MV-4-11 (cell line): ENCODE results near the gene FAM216A.
"Not testable (repeated sequence)": the region's sequence is repeated elsewhere in the genome, so short reads cannot be mapped to it uniquely, and the experiment has no call there.

Source experiments
- DNase-seq: peaks from one replicate; lab custom pipeline; 2025; lab: John Stamatoyannopoulos, UW

The FAM216A gene, protein sequence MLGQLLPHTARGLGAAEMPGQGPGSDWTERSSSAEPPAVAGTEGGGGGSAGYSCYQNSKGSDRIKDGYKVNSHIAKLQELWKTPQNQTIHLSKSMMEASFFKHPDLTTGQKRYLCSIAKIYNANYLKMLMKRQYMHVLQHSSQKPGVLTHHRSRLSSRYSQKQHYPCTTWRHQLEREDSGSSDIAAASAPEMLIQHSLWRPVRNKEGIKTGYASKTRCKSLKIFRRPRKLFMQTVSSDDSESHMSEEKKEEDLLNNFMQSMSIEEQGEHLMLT

DNA sequence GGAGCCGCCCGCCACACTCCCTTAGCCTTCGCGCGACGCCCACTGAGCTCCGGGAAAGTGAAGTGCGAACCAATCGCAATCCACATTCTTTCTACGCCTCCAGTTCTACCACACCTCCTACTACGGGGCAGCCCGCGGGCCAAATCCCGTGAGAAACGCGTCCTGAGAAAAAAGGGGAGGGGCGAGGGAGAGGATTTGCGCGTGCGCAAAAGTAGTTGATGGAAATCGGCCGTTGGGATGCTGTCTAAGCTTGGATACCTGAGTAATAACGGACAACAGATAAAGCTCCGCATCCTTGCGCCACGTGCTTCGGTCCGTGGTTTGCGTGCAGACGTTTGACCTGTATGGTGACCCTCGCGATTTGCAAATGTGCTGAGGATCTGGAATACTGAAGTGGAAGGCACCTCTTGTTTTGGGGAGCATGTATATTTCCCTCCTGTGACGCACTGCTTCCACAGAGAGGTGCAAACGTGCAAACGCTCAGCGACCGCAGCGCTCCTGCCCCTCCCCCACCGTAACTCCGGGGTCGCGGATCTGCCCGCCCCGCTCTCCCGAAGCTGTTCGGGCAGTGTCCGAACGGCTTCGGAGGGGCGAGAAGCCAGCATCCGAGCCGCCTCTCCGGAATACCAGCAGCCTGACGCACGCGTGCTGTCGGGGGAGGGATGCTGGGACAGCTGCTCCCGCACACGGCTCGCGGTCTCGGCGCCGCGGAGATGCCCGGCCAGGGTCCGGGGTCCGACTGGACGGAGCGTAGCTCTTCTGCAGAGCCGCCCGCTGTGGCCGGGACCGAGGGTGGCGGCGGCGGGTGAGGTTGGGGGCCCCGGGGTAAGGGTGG is at the start of gene FAM216A, which contains the start of gene GPN3:
Gene FAM216A (plus strand): TSS at position 632 of the 835 bp plus-strand sequence. CDS start 31 bp downstream, at position 663.
Gene GPN3 (minus strand): TSS at position 44 of the 835 bp plus-strand sequence. CDS start 54 bp downstream, outside the sequence.
- DNase-seq, result peak; percentile 97

DNA sequence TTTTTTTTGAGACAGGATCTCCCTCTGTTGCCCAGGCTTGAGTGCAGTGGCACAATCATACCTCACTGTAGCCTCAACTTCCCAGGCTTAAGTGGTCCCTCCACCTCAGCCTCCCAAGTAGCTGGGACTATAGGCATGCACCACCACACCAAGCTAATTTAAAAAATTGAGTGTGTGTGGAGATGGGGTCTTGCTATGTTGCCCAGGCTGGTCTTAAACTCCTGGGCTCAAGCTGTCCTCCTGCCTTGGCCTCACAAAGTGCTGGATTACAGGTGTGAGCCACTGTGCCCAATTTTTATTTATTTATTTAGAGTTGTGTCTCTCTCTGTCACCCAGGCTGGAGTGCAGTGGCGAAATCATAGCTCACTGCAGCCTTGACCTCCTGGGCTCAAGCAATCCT is 48.0 kb upstream of the FAM216A start:
- DNase-seq, result not testable (repeated sequence)

DNA sequence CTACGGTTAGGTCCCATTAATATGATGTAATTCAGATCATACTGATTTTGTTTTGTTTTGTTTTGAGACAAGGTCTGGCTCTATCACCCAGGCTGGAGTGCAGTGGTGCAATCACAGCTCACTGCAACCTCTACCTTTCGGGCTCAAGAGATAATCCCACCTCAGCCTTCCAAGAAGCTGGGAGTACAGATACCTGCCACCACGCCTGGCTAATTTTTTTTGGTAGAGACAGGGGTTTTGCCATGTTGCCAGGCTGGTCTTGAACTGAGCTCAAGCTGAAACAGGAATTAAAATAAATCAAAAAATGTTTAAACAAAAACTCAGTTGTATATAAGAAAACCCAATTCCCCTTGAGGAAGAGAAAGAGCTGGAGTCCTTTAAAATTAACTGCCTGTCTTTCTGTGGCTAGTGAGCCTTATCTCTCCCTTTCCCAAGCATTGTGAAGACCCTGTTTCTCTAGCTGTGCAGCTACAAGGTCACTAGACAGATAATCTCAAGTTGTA is 47.4 kb upstream of the FAM216A start:
- DNase-seq, result no peak

DNA sequence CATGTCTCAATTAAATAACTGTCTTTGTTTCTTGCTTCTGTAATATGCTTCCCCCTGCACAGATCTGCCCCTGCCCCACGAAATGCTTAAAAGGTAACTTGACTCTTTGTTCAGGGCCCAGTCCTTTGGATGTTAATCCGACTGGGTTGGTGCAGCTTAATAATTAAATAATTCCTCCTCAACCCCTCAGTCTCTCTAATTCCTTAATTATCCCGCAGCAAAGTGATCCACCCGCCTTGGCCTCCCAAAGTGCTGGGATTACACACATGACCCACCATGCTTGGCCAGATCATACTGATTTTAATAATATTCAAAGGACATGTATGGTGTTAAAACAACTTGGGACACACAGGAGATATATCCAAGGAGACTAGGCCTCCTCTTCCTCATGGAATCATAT is 46.9 kb upstream of the FAM216A start:
- DNase-seq, result no peak

DNA sequence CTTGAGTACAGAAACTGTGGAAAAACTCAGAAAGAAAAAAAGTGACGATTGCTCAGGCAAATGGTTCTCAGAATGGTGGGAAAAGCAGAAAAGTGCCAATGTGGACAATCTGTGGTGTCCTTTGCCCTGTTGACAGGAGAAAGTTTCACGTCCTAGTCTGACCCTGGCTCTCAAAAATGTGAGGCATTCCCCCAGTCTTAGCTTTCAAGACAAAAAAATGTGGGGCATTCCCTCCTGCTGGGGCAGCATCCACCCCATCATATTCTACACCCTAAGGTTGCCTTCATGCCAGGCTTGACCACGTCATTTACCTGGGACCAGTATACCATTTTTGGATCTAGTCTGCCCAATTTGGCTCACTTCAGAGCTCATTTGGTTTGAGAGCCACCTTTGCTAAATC is 44.4 kb upstream of the FAM216A start:
- DNase-seq, result no peak

DNA sequence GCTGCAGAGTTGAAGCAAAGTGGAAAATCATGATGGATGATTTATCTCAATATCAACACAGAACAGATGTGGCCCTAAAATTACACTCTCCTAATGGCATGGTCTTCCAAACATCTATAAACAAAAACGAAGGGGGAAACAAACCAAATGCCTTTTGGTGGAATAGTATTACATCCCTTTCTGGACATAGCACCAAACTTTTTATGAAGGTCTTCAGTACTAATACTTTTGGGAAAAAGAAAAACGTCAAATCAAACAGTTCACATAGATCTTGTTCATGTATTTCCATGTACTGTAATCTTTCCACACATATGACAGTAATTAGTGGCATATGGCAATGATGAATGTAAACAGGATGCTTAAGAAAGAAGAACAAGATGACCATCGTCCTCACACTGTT is 42.2 kb upstream of the FAM216A start:
- DNase-seq, result no peak

DNA sequence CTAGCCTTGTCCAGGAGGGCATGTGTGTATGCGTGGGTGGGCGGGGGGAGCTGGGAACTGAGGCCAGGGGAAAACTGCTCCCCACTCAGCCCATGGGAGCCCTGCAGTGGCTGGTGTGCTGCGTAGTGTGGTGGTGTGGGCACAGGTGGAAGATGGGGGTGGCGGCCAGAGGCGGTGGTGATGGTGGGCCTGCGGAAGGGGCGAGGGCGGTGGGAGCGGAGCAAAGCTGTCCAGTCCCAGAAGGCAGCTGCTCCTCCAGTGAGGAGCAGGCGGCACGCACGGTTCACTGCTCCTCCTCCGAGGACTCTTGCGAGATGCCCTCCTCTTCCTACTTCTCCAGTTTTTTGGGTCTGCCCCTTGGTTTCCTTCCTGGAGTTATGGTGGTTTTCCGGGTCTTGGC is 39.0 kb upstream of the FAM216A start:
- not testable (repeated sequence) for DNase-seq

DNA sequence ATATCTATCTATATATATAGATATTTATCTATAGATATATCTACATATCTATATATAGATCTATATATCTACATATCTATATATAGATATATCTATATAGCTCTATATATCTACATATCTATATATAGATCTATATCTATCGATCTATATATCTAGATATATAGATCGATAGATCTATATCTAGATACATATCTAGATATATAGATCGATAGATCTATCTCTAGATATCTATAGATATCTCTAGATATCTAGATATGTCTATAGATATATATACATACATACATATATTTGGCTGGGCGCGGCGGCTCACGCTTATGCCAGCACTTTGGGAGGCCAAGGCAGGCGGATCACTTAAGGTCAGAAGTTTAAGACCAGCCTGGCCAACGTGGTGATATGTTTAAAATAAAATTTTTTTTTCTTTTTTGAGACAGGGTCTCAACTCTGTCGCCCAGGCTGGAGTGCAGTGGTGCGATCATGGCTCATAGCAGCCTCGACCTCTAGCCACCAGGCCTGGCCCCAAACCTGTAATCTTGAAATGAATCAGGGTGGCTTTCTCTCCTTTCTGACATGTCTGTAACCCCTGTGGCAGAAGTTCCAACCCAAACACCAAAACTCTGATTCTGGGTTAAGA is 36.6 kb upstream of the FAM216A start:
- no peak for DNase-seq

DNA sequence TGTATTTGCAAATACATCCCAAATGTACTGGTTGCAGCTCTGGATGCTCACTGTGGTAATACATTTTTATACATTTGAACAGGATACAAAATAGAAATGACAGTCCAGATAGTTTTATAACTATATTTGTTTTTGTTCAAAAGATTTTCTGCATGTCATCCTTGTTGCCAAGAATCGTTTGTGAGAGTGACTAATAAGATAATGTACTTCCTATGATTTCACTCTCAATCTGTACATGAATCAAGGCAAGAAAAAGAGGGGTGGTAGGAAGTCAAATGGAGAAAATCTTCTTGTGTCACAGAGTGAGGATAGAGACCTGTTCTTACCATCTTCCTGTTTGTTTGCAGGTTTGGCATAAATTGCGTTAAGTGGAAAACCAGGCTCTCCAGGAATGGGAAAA is 32.4 kb upstream of the FAM216A start:
- DNase-seq, result no peak

DNA sequence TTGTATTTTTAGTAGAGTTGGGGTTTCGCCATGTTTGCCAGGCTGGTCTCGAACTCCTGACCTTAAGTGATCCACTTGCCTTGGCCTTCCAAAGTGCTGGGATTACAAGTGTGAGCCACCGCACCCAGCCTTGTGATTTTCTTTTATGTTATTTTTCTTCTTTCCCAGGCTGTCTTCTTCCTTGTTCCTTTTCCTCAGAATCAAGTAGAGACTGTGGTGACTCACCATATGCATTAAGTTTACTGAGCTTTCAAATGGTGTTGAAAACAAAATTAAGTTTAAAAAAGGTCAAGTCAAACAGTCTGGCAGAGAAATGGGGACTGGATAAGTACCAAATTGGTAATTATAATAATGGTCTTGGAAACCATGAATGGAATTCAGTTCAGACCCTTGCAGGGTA is 24.2 kb upstream of the FAM216A start:
- DNase-seq, result no peak

DNA sequence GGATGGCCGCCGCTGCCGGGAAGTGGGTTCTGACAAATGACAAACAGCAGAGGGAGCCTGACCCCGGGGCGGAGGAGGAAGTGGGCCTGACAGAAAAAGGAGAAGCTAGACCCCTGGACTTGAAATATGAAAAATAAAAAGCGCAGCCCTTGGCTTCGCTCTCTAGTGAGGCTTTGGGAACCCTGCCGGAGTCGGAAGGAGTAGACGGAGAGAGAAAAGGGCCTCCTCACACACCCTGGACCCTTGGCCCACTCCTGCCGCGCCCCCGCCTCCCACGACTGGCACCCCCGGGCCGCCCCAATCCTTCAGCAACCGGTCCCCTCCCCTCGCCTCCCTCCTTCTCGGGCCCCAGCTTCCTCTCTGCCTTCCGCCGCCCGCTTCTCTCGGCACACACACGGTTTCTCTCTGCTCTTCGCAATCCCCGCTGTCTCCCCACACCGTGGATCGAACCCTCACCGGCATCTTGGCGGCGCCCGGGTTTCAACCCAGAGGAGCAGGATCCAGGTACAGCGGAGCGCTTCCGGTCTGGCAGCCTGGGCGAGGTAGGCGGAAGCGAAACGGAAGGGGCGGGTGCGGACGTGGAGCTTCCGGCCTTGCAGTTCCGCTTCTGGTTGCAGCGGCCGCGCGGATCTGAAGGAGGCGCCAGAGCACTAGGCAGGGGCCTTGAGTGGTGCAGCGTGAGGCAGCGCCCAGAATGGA is 18.7 kb upstream of the FAM216A start, which contains the start of gene ARPC3:
Gene ARPC3 (minus strand): TSS at position 539 of the 699 bp plus-strand sequence. CDS start 77 bp downstream, at position 462.
- DNase-seq, result peak; percentile 94

DNA sequence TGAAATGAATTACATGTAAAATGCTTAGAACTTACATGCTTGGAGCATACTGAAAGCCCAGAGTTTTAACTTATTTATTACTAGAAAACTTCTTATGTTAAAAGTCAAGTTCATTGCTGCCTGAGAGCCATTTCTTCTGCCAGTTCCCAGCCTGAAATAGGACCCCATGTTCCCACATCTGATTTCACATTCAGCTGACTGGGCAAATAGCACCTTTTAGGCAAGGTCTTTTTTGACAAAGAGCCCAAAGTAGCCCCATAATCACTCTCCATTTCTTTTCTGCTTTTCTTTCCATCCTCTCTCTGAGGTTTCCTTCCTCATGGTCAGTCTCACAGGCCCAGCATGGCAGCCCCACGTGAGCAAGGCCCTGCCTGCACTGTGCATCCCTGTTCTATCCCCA is 17.4 kb upstream of the FAM216A start:
- no peak for DNase-seq

DNA sequence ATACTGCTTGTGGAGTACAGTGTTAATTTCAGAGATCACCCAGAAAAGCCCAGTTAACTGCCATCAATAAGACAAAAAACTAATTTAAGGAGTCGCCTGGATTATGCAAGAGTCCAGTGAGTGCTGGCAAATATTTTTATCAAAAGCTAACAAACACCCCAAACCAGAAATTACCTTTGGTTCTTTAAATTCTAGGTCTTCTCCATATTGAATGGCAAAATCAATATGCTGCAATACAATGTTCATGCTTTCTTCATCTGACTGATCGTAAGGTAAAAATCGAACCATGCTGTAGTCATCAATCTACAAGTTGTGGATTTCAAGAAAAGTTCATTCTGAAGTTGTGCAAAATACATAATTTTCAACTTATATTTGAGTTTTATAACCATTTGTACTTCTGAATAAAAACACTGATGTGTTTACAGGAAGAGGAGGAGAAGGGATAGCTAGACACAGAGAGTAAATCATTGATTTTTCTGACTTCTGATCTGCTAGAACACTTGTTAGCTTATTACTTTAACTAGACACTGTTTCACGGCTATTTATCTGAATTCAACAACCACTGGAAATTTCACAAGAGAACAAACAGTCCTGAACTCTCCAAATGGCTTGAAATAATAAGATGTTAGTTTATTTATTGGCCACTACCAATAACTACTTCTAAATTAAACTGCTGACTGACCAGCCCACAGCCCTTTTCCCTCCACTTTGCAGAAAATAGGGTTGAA is 14.9 kb upstream of the FAM216A start:
- no peak for DNase-seq

DNA sequence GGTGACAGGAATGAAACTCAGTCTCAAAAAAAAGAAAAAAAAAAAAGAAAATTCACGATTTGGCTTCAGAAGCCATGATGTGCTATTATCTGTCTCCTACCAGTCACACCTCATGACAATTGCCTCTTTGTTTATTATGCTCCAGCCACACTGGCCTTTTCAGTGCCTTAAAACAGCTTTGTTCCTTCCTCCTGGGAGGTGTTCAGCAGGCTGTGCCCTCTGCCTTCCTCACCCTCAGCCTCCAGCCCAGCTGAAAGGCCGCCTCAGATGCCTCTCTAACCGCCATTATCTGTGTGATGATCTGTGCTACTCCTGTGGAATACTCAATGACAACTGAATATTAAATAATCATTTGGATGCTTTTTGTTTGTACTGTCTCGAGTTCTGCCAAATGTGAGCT is 9.9 kb upstream of the FAM216A start:
- no peak for DNase-seq

DNA sequence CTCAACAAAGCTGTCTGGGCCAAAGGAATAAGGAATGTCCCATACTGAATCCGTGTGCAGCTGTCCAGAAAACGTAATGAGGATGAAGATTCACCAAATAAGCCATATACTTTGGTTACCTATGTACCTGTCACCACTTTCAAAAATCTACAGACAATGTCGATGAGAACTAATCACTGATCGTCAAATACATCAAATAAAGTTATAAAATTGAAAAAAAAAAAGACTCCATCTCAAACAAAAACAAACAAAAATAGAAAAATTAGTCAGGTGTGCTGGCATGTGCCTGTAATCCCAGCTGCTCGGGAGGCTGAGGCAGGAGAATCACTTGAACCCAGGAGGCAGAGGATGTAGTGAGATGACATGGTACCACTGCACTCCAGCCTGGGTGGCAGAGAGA is 7.5 kb upstream of the FAM216A start:
- DNase-seq, result not testable (repeated sequence)

DNA sequence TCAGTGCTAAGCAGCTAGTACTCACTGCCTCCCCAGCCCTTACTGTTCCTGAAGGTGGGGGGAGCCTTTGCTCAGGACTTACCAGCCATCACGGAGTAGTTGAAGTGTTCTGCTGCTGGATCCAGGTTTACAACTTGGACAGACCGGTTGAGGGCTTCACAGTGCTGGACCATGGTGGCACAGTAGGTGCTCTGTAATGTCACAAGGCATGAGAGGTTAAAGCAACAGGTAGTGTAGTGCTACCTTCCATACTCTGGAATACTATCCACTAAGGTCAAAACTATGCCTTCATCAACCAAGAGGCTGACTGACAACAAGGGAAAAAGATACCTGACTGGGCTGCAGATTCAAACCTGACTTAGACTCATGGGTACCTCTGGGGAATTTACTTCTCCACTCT is 3.6 kb upstream of the FAM216A start:
- no peak for DNase-seq

DNA sequence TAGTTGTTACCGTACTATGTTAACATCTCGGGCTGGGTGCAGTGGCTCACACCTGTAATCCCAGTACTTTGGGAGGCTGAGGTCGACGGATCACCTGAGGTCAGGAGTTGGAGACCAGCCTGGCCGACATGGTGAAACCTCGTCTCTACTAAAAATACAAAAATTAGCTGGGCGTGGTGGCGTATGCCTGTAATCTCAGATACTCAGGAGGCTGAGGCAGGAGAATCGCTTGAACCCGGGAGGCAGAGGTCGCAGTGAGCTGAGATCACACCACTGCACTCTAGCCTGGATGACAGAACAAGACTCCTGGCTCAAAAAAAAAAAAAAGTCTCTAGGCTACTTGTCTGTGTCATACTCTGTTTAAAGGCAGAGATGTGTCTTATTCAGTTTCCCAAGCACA is 2.9 kb upstream of the FAM216A start:
- not testable (repeated sequence) for DNase-seq

DNA sequence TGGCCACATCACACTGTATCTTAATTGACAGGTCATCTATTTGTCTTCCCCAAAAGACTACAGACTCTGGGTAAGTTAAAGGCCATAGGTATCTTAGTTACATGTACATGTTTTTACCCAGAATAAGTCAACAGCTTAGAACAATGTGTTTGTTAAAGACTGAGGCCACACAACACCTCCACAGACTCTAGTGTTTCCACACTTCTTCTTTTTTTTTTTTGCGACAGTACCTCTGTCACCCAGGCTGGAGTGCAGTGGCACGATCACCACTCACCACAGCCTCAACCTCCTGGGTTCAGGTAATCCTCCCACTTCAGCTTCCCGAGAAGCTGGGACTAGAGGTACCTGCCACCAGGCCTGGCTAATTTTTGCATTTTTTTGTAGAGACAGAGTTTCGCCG is 1.9 kb upstream of the FAM216A start:
- DNase-seq, result peak; percentile 20

DNA sequence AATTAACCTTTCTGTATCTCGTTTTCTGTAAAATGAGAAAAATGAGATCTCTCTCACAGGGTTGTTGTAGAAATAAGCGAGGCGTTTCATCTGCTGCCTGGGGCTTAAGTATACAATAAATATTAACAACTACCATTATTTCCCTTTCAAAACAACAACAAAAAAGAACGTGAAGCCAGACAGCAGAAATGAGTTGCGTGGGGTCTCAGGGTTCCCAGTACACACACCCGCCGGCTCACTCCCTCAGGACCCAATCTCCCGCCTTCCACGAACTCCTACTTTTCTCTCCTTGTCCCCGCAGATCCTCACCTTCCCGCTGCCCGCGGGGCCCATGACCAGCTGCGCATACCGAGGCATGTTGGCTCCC is 815 bp upstream of the FAM216A start:
- no peak for DNase-seq

DNA sequence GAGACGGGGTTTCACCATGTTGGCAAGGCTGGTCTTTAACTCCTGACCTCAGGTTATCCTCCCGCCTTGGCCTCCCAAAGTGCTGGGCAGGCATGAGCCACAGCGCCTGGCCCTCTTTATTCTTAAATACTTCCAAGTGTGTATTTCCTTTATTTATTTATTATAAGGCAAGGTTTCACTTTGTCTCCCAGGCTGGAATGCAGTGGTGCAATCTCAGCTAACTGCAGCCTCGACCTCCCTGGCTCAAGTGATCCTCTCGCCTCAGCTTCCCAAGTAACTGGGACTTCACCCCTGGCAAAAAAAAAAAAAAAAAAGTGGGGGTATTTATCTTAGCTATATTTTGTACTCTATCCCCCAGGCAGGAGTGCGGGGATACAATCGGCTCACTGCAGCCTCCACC is 6.8 kb downstream of the FAM216A start:
- no peak for DNase-seq

DNA sequence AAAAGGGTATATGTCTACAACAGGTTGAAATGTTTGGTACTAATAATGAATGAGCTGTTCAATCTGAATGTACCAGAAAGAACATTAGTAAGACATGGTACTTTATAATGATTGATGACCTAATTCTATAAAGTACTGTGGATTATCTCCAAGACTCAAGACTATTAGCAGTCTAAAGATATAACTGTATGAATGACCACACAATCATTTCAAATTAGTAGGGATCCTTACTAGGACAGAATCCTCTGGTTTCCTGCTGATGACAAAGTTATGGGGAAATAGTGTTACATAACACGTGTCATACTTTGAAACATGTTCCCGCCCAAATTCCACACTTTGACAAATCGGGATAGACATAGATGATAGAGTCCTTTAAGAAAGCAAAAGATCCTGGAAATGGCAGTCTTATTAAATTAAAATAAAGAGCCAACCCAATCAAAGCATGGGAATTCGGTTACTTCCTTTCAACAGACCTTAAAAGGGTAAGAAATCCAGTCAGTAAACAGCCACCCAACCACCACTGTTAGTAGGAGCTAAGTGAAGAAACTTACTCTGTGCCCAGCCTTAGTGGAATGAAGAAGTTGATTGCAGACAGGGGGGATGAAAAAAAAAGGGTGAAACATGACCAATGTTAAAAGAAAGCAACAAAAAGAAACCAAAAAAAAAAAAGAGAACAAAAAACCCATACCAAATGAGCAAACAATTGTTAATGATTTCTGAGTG is 30.5 kb downstream of the FAM216A start:
- peak; percentile 83 for DNase-seq
